HepG2 (cell line): Measurements from ENCODE around the gene CD151. TPM values are rescaled to one million over a fixed set of nuclear protein-coding genes. Genes with fewer than 3 reads are reported as not detected.
A peak's percentile ranks its signal among the peaks of the same experiment; 100 is the strongest.

ENCODE experiments used
- AKAP8 ChIP-seq: sonication (generic); formaldehyde crosslinking; IDR thresholded peaks from 2 replicates; pipeline ENCODE4 v1.5.1; 2020; ENCODE audit warnings: mild to moderate bottlenecking, missing genetic modification reagents
- CBX2 ChIP-seq, 2 experiments: fragments of 200-600 bp in 1 of 2; sonication (generic); formaldehyde crosslinking in 1 of 2; IDR thresholded peaks; 2 replicates each; pipeline versions ENCODE4 v1.7.0 to v1.8.1; 2018 to 2022; ENCODE audit warnings: low read depth in 2 of 2, low read length in 1 of 2, mild to moderate bottlenecking in 1 of 2, missing genetic modification reagents in 1 of 2
- DDIT3 ChIP-seq: sonication (generic); formaldehyde crosslinking; IDR thresholded peaks from 2 replicates; pipeline ENCODE4 v1.4.0; 2020; ENCODE audit warnings: mild to moderate bottlenecking, missing genetic modification reagents
- HNF1A ChIP-seq, 2 experiments: sonication (generic) in 1 of 2; formaldehyde crosslinking in 1 of 2; IDR thresholded peaks; 2 replicates each; pipeline versions ENCODE4 v1.4.0 to v1.6.1; 2016 to 2020; ENCODE audit warnings: borderline replicate concordance in 1 of 2, low read depth in 1 of 2, mild to moderate bottlenecking in 1 of 2, missing genetic modification reagents in 1 of 2
- NFE2 ChIP-seq: sonication (generic); formaldehyde crosslinking; IDR thresholded peaks from 2 replicates; pipeline ENCODE4 v1.4.0; 2020; ENCODE audit warnings: missing genetic modification reagents
- PATZ1 ChIP-seq: sonication (generic); formaldehyde crosslinking; IDR thresholded peaks from 2 replicates; pipeline ENCODE4 v1.4.0; 2020; ENCODE audit warnings: missing genetic modification reagents
- TGIF2 ChIP-seq: IDR thresholded peaks from 2 replicates; pipeline ENCODE4 v1.6.1; 2016; ENCODE audit warnings: control low read depth, missing compliant biosample characterization
- TRIM24 ChIP-seq: sonication (generic); formaldehyde crosslinking; IDR thresholded peaks from 2 replicates; pipeline ENCODE4 v1.8.0; 2022; ENCODE audit warnings: mild to moderate bottlenecking, missing genetic modification reagents
- ZBTB4 ChIP-seq: sonication (generic); formaldehyde crosslinking; IDR thresholded peaks from 2 replicates; pipeline ENCODE4 v1.4.0; 2020; ENCODE audit warnings: missing genetic modification reagents, mild to moderate bottlenecking, borderline replicate concordance
- ZMYM2 ChIP-seq: sonication (generic); formaldehyde crosslinking; IDR thresholded peaks from 2 replicates; pipeline ENCODE4 v1.8.0; 2022; ENCODE audit warnings: mild to moderate bottlenecking, missing genetic modification reagents
- ZNF10 ChIP-seq: sonication (generic); formaldehyde crosslinking; IDR thresholded peaks from 2 replicates; pipeline ENCODE4 v1.4.0; 2020; ENCODE audit warnings: mild to moderate bottlenecking, low read depth, missing genetic modification reagents, borderline replicate concordance
- ZNF205 ChIP-seq: IDR thresholded peaks from 2 replicates; pipeline ENCODE4 v1.6.1; 2018; ENCODE audit warnings: missing biosample characterization, missing genetic modification reagents
- ZNF282 ChIP-seq: fragments of 450-650 bp; IDR thresholded peaks from 2 replicates; pipeline ENCODE4 v1.6.1; 2018; ENCODE audit not compliant: partially characterized antibody
- ZNF367 ChIP-seq: sonication (generic); formaldehyde crosslinking; IDR thresholded peaks from 2 replicates; pipeline ENCODE4 v1.4.0; 2020; ENCODE audit warnings: missing genetic modification reagents, borderline replicate concordance
- ZNF589 ChIP-seq: sonication (generic); formaldehyde crosslinking; conservative IDR thresholded peaks from 2 replicates; pipeline ENCODE4 v1.8.0; 2022; ENCODE audit warnings: mild to moderate bottlenecking, moderate library complexity, missing genetic modification reagents
- ZSCAN12 ChIP-seq: sonication (generic); formaldehyde crosslinking; IDR thresholded peaks from 2 replicates; pipeline ENCODE4 v1.9.0; 2021; ENCODE audit warnings: mild to moderate bottlenecking, missing genetic modification reagents
- polyA plus RNA-seq, 8 experiments: library from polyadenylated mRNA; depleted of rRNA in 3 of 8; stranded (reverse) in 7 of 8; unstranded in 1 of 8; fragments of >200 nt; fragmentation: Illumina TruSeq in 4 of 8; extraction: Trizol in 4 of 8; gene quantifications; 2 replicates each; pipeline versions ENCODE4 v1.2.1 to v1.2.3, GENCODE V29; 2011 to 2016; ENCODE audit warnings: low read depth in 4 of 8, missing spikeins in 1 of 8, mixed read lengths in 1 of 8; ENCODE audit not compliant: insufficient read depth in 1 of 8
- total RNA-seq, 5 experiments: library from RNA; depleted of rRNA; stranded (reverse); fragments of >200 nt; fragmentation: Illumina TruSeq; extraction: Trizol; gene quantifications; 2 replicates each; pipeline ENCODE4 v1.2.3, GENCODE V29; 2016; ENCODE audit warnings: low read depth in 1 of 5

Gene CD151
- total and polyA plus RNA-seq, 2 of the 13 experiments (the other 11 are each of a cell fraction or from before 2014, with no cell fraction given): 125 to 197 TPM

GRCh38 chr11:827146-827896, 5.4 kb upstream of the CD151 start (continued):
- TF ChIP-seq DDIT3 (CRISPR knock-in tag): no peak
- no peak for TF ChIP-seq TRIM24 (CRISPR knock-in tag)
- TF ChIP-seq ZNF282: no peak
- TF ChIP-seq TGIF2 (CRISPR knock-in tag): peak; percentile 11
- TF ChIP-seq ZSCAN12 (CRISPR knock-in tag): no peak
- TF ChIP-seq CBX2 (IDR thresholded peaks at IDR 0.05; ENCODE audit: low read depth, low read length): no peak
- TF ChIP-seq CBX2 (CRISPR knock-in tag; IDR thresholded peaks at IDR 0.05; ENCODE audit: low read depth): no peak
- no peak for TF ChIP-seq NFE2 (CRISPR knock-in tag)
- peak; percentile 49; the same call in 1 of the 2 replicates for TF ChIP-seq ZBTB4 (CRISPR knock-in tag)
- TF ChIP-seq HNF1A (IDR thresholded peaks at IDR 0.05; ENCODE audit: low read depth): no peak
- no peak; the same call in 1 of the 2 replicates for TF ChIP-seq HNF1A (CRISPR knock-in tag; IDR thresholded peaks at IDR 0.05; ENCODE audit: borderline replicate concordance)
- no peak for TF ChIP-seq ZNF589 (CRISPR knock-in tag)
- TF ChIP-seq PATZ1 (CRISPR knock-in tag): peak; percentile 75
- no peak for TF ChIP-seq ZMYM2
- TF ChIP-seq AKAP8 (CRISPR knock-in tag): peak; percentile 90
- TF ChIP-seq ZNF367 (CRISPR knock-in tag): no peak
- TF ChIP-seq ZNF205 (CRISPR knock-in tag): no peak
- TF ChIP-seq ZNF10 (CRISPR knock-in tag): no peak
